H9 (cell line): ENCODE measurements around the gene ABHD17C. TPM values are rescaled to one million over a fixed set of nuclear protein-coding genes. Genes with fewer than 3 reads are reported as not detected.

Experiments used
- DNase-seq: peaks from one replicate; pipeline ENCODE4 v3.0.0-alpha.2; 2017
- H2AFZ ChIP-seq: one replicate; pipeline ENCODE4 v1.6.1; 2013; ENCODE audit warnings: mild to moderate bottlenecking, low read length, control low read depth, moderate library complexity
- H2AK5ac ChIP-seq: 2 replicates; pipeline ENCODE4 v1.6.1; 2013; ENCODE audit warnings: low read length, control low read depth, mixed read lengths; ENCODE audit not compliant: insufficient read length
- H2BK120ac ChIP-seq: one replicate; pipeline ENCODE4 v1.6.1; 2013; ENCODE audit warnings: low read depth, mild to moderate bottlenecking, low read length, control low read depth, inconsistent platforms; ENCODE audit not compliant: poor library complexity, severe bottlenecking
- H2BK12ac ChIP-seq: 2 replicates; pipeline ENCODE4 v1.6.1; 2013; ENCODE audit warnings: low read length, control low read depth, mixed read lengths, low read depth; ENCODE audit not compliant: insufficient read length
- H2BK15ac ChIP-seq: 2 replicates; pipeline ENCODE4 v1.6.1; 2013; ENCODE audit warnings: low read depth, low read length, control low read depth
- H2BK20ac ChIP-seq: one replicate; pipeline ENCODE4 v1.6.1; 2013; ENCODE audit warnings: low read depth, mild to moderate bottlenecking, low read length, control low read depth, inconsistent platforms; ENCODE audit not compliant: poor library complexity, severe bottlenecking
- H2BK5ac ChIP-seq: 2 replicates; pipeline ENCODE4 v1.6.1; 2013; ENCODE audit warnings: low read length, control low read depth, mixed read lengths; ENCODE audit not compliant: insufficient read length
- H3K14ac ChIP-seq: 2 replicates; pipeline ENCODE4 v1.6.1; 2013; ENCODE audit warnings: low read length, control low read depth; ENCODE audit not compliant: insufficient read depth
- H3K18ac ChIP-seq: 2 replicates; pipeline ENCODE4 v1.6.1; 2013; ENCODE audit warnings: low read depth, mild to moderate bottlenecking, mixed read lengths, low read length, control low read depth; ENCODE audit not compliant: insufficient read length
- H3K23ac ChIP-seq: 2 replicates; pipeline ENCODE4 v1.6.1; 2013; ENCODE audit warnings: low read length, control low read depth, mixed read lengths, low read depth; ENCODE audit not compliant: insufficient read length
- H3K23me2 ChIP-seq: 2 replicates; pipeline ENCODE4 v1.6.1; 2013; ENCODE audit warnings: low read depth, mild to moderate bottlenecking, mixed read lengths, low read length, control low read depth; ENCODE audit not compliant: insufficient read length, poor library complexity, severe bottlenecking
- H3K27ac ChIP-seq: 2 replicates; pipeline ENCODE4 v1.5.1; 2013; ENCODE audit warnings: low read length, control low read depth, mixed read lengths, low read depth; ENCODE audit not compliant: insufficient read length
- H3K27me3 ChIP-seq: 2 replicates; pipeline ENCODE4 v1.6.1; 2013; ENCODE audit warnings: low read length, control low read depth, inconsistent platforms; ENCODE audit not compliant: insufficient read depth
- H3K4ac ChIP-seq: 2 replicates; pipeline ENCODE4 v1.6.1; 2013; ENCODE audit warnings: low read depth, mild to moderate bottlenecking, control low read depth, inconsistent platforms, low read length, moderate library complexity
- H3K4me1 ChIP-seq: 2 replicates; pipeline ENCODE4 v1.6.1; 2013; ENCODE audit warnings: low read length, control low read depth, inconsistent platforms; ENCODE audit not compliant: insufficient read depth
- H3K4me2 ChIP-seq: 2 replicates; pipeline ENCODE4 v1.6.1; 2013; ENCODE audit warnings: low read length, control low read depth, mixed read lengths; ENCODE audit not compliant: insufficient read length, insufficient read depth
- H3K56ac ChIP-seq: 2 replicates; pipeline ENCODE4 v1.6.1; 2013; ENCODE audit warnings: low read depth, mild to moderate bottlenecking, mixed read lengths, low read length, control low read depth; ENCODE audit not compliant: insufficient read length
- H3K79me1 ChIP-seq: 2 replicates; pipeline ENCODE4 v1.6.1; 2013; ENCODE audit warnings: low read depth, mild to moderate bottlenecking, moderate library complexity, low read length, control low read depth, inconsistent platforms; ENCODE audit not compliant: insufficient read depth, poor library complexity, severe bottlenecking
- H3K79me2 ChIP-seq: 2 replicates; pipeline ENCODE4 v1.6.1; 2013; ENCODE audit warnings: low read length, control low read depth, inconsistent platforms; ENCODE audit not compliant: insufficient read depth
- H3K9ac ChIP-seq: 2 replicates; pipeline ENCODE4 v1.6.1; 2013; ENCODE audit warnings: low read length, control low read depth, mixed read lengths; ENCODE audit not compliant: insufficient read length; ENCODE audit errors: extremely low read depth
- H3K9me3 ChIP-seq: one replicate; pipeline ENCODE4 v1.6.1; 2013; ENCODE audit warnings: low read depth, low read length, inconsistent platforms; ENCODE audit not compliant: control insufficient read depth
- H3T11ph ChIP-seq: one replicate; pipeline ENCODE4 v1.6.1; 2013; ENCODE audit warnings: mild to moderate bottlenecking, low read length, control low read depth, inconsistent platforms
- H4K20me1 ChIP-seq: one replicate; pipeline ENCODE4 v1.6.1; 2013; ENCODE audit not compliant: control insufficient read depth, insufficient read length, insufficient read depth
- H4K5ac ChIP-seq: 2 replicates; pipeline ENCODE4 v1.6.1; 2013; ENCODE audit warnings: low read depth, mild to moderate bottlenecking, mixed read lengths, low read length, control low read depth; ENCODE audit not compliant: insufficient read length
- H4K8ac ChIP-seq: replicated peaks from 2 replicates; pipeline ENCODE4 v1.6.1; 2013; ENCODE audit warnings: low read length, control low read depth, mixed read lengths, low read depth; ENCODE audit not compliant: insufficient read length
- H4K91ac ChIP-seq: 2 replicates; pipeline ENCODE4 v1.6.1; 2013; ENCODE audit warnings: low read depth, mild to moderate bottlenecking, moderate library complexity, mixed read lengths, low read length, control low read depth; ENCODE audit not compliant: insufficient read length
- H3K27ac Mint-ChIP-seq, 3 experiments: 2 replicates in 2 of 3; 3 replicates in 1 of 3; pipeline ENCODE4 v1.8.0; 2020 to 2021; ENCODE audit warnings: mixed read lengths in 3 of 3, mild to moderate bottlenecking in 1 of 3, moderate library complexity in 1 of 3
- H3K27me3 Mint-ChIP-seq: 2 replicates; pipeline ENCODE4 v1.8.0; 2021; ENCODE audit warnings: low read depth, mild to moderate bottlenecking, moderate library complexity, mixed read lengths
- H3K36me3 Mint-ChIP-seq, 3 experiments: 2 replicates in 2 of 3; 3 replicates in 1 of 3; pipeline ENCODE4 v1.8.0; 2020 to 2021; ENCODE audit warnings: low read depth in 3 of 3, mixed read lengths in 3 of 3; ENCODE audit not compliant: insufficient read depth in 1 of 3
- H3K4me1 Mint-ChIP-seq, 2 experiments: 2 replicates each; pipeline ENCODE4 v1.8.0; 2020; ENCODE audit warnings: mixed read lengths in 2 of 2
- H3K4me3 Mint-ChIP-seq, 2 experiments: 2 replicates in 1 of 2; 3 replicates in 1 of 2; pipeline ENCODE4 v1.8.0; 2020 to 2021; ENCODE audit warnings: mild to moderate bottlenecking in 2 of 2, mixed read lengths in 2 of 2, moderate library complexity in 1 of 2
- H3K9me3 Mint-ChIP-seq, 2 experiments: 2 replicates in 1 of 2; 3 replicates in 1 of 2; pipeline ENCODE4 v1.8.0; 2020; ENCODE audit warnings: mild to moderate bottlenecking in 2 of 2, mixed read lengths in 2 of 2, moderate library complexity in 1 of 2
- WGBS: extraction: QIAGEN DNeasy Blood & Tissue Kit; methylation state at CpG from one replicate; pipeline ENCODE4 v1.1.7; 2013; ENCODE audit warnings: missing lambda C conversion rate, low lambda C conversion rate, mixed read lengths; ENCODE audit not compliant: insufficient read length; ENCODE audit errors: extremely low coverage; 5-methylcytosine and 5-hydroxymethylcytosine counted together
- total RNA-seq: library from RNA; stranded (reverse); gene quantifications from 2 replicates; pipeline ENCODE4 v1.2.1, GENCODE V29; 2021
- TF ChIP-seq, protein P1 (sequence below): fragments of 200-600 bp; sonication (generic); conservative IDR thresholded peaks from 3 replicates; pipeline ENCODE4 v1.8.0; 2021; ENCODE audit warnings: antibody characterized with exemption, mild to moderate bottlenecking

ABHD17C gene
- total RNA-seq, 1 experiment from 2014 or later: 21.5 TPM

DNA sequence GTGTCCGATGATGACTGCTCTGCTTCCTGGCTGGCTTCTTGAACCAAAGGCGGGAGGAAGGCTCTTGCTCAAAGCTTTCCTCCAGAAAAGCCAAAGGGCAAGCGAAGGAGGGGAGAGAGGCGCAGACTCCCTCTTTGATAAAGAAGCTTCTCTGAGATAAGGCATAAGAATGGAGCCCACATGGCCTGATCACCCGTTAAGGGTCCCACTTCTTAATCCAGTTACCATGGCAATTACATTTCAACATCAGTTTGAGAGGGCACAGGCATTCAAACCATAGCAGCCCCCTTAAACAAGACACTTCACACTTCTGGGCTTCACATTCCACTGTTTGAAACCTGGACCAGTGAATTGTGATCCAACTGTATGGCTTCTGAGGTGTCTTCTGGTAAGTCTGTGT is 8.0 kb downstream of the ABHD17C start:
- H2BK20ac ChIP-seq: no peak overlapping the region
- WGBS: no CpG with 5 or more reads among the region's 5 CpGs
- H2AK5ac ChIP-seq: no peak overlapping the region
- H4K8ac ChIP-seq: no peak overlapping the region
- H4K5ac ChIP-seq: no peak overlapping the region
- no peak overlapping the region for H2BK5ac ChIP-seq
- H3K79me1 ChIP-seq: peaks cover 3% of the 10 kb centered on the region
- H3K4me3 Mint-ChIP-seq: no peak overlapping the region
- no peaks in the 10 kb centered on the region for H4K20me1 ChIP-seq
- H3K23me2 ChIP-seq: peaks cover 2% of the 10 kb centered on the region
- no peak overlapping the region for H3T11ph ChIP-seq
- no peak overlapping the region for H4K91ac ChIP-seq
- DNase-seq: no peak
- TF ChIP-seq, protein P1, sequence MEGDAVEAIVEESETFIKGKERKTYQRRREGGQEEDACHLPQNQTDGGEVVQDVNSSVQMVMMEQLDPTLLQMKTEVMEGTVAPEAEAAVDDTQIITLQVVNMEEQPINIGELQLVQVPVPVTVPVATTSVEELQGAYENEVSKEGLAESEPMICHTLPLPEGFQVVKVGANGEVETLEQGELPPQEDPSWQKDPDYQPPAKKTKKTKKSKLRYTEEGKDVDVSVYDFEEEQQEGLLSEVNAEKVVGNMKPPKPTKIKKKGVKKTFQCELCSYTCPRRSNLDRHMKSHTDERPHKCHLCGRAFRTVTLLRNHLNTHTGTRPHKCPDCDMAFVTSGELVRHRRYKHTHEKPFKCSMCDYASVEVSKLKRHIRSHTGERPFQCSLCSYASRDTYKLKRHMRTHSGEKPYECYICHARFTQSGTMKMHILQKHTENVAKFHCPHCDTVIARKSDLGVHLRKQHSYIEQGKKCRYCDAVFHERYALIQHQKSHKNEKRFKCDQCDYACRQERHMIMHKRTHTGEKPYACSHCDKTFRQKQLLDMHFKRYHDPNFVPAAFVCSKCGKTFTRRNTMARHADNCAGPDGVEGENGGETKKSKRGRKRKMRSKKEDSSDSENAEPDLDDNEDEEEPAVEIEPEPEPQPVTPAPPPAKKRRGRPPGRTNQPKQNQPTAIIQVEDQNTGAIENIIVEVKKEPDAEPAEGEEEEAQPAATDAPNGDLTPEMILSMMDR: no peak
- no peak overlapping the region for H3K4me2 ChIP-seq
- H3K27ac Mint-ChIP-seq: peak overlapping the region in 1 of 3 experiments; percentile 26; a peak in 1 of 7 replicates
- H3K9me3 Mint-ChIP-seq: no peaks in the 10 kb centered on the region
- H2BK12ac ChIP-seq: no peak overlapping the region
- no peaks in the 10 kb centered on the region for H3K9me3 ChIP-seq
- H3K56ac ChIP-seq: no peak overlapping the region
- H3K14ac ChIP-seq: no peak overlapping the region
- H2AFZ ChIP-seq: no peak overlapping the region
- H3K27ac ChIP-seq: no peak overlapping the region
- H3K79me2 ChIP-seq: peaks cover 7% of the 10 kb centered on the region; the same call in 1 of the 2 replicates
- H2BK15ac ChIP-seq: no peak overlapping the region
- H2BK120ac ChIP-seq: no peak overlapping the region
- H3K4me1 ChIP-seq: peaks cover 9% of the 10 kb centered on the region; the same call in 1 of the 2 replicates
- no peak overlapping the region for H3K9ac ChIP-seq
- H3K27me3 ChIP-seq: no peaks in the 10 kb centered on the region
- H3K27me3 Mint-ChIP-seq: no peaks in the 10 kb centered on the region
- H3K36me3 Mint-ChIP-seq: peaks cover 2 to 13% (median 10%) of the 10 kb centered on the region in 3 experiments; a peak in 5 of 7 replicates
- no peak overlapping the region for H3K4ac ChIP-seq
- no peak overlapping the region for H3K23ac ChIP-seq
- H3K18ac ChIP-seq: no peak overlapping the region
- H3K4me1 Mint-ChIP-seq: peaks cover 24 to 38% of the 10 kb centered on the region in 2 experiments
